Upper lobe of right lung (tissue), 1 donor: Measurements from ENCODE around the gene DES. TPM values are rescaled to one million over a fixed set of nuclear protein-coding genes. Genes with fewer than 3 reads are reported as not detected.

Experiments
- ATAC-seq: fragments of 200-7000 bp; cut with Tn5 transposase; one replicate; pipeline ENCODE4 v1.9.1; 2020; ENCODE audit warnings: mild to moderate bottlenecking, moderate library complexity
- DNase-seq: peaks from one replicate; pipeline ENCODE4 v3.0.0-alpha.2; 2020
- H3K27ac ChIP-seq: fragments of 200-600 bp; one replicate; pipeline ENCODE4 v1.8.0; 2022
- H3K27me3 ChIP-seq: fragments of 200-600 bp; one replicate; pipeline ENCODE4 v1.8.0; 2022; ENCODE audit warnings: mild to moderate bottlenecking
- H3K36me3 ChIP-seq: fragments of 200-600 bp; one replicate; pipeline ENCODE4 v1.8.0; 2022
- H3K4me1 ChIP-seq: fragments of 200-600 bp; one replicate; pipeline ENCODE4 v1.8.0; 2022
- H3K4me3 ChIP-seq: fragments of 200-600 bp; one replicate; pipeline ENCODE4 v1.8.0; 2022; ENCODE audit warnings: mild to moderate bottlenecking
- H3K9me3 ChIP-seq: fragments of 200-600 bp; one replicate; pipeline ENCODE4 v1.8.0; 2022
- CTCF ChIP-seq: fragments of 200-600 bp; IDR thresholded peaks from one replicate; pipeline ENCODE4 v1.8.0; 2022; ENCODE audit warnings: antibody characterized with exemption
- intact Hi-C: fragments of 100-400 bp; cut with DNase I; formaldehyde crosslinking; loops from one replicate; pipeline ENCODE4 v1.11.0; 2022
- total RNA-seq: library from RNA; stranded (reverse); fragmentation: NEBNext Ultra II Directional; extraction: Animal tissue kit (Norgen Biotek cat#: 25700); gene quantifications from one replicate; pipeline ENCODE4 v1.2.1, GENCODE V29; 2021
- donor health status: DM: no; HTN: yes; CAD: no; lungs with severe emphysema.

DES gene
- total RNA-seq, 1 donor from 2014 or later = 59.4 TPM

- H3K4me1 ChIP-seq = no peaks in the 10 kb centered on the region
- no peak overlapping the region for H3K27ac ChIP-seq
- DNase-seq (peak; percentile 19), ATAC-seq (no peak)
- no peak for TF ChIP-seq CTCF
- no peaks in the 10 kb centered on the region for H3K9me3 ChIP-seq
- no peaks in the 10 kb centered on the region for H3K36me3 ChIP-seq
- intact Hi-C loops = no loop called here
- no peak overlapping the region for H3K4me3 ChIP-seq
- H3K27me3 ChIP-seq = peaks cover 18% of the 10 kb centered on the region
Observed at GRCh38 chr2:219429958-219430606, 11.9 kb downstream of the DES start.

- no peaks in the 10 kb centered on the region for H3K36me3 ChIP-seq
- no peaks in the 10 kb centered on the region for H3K9me3 ChIP-seq
- peaks cover 27% of the 10 kb centered on the region for H3K27me3 ChIP-seq
- no peaks in the 10 kb centered on the region for H3K4me1 ChIP-seq
- intact Hi-C loops = no loop called here
- ATAC-seq (peak; percentile 42), DNase-seq (peak; percentile 34)
- H3K27ac ChIP-seq = no peak overlapping the region
- TF ChIP-seq CTCF = no peak
- H3K4me3 ChIP-seq = no peak overlapping the region
Observed at GRCh38 chr2:219430633-219431615, 12.7 kb downstream of the DES start.

GRCh38 chr2:219433666-219434467 lies 15.7 kb downstream of the DES start:
- H3K9me3 ChIP-seq = no peaks in the 10 kb centered on the region
- peaks cover 27% of the 10 kb centered on the region for H3K27me3 ChIP-seq
- intact Hi-C loops = no loop called here
- H3K27ac ChIP-seq = no peak overlapping the region
- ATAC-seq (no peak), DNase-seq (no peak)
- no peak overlapping the region for H3K4me3 ChIP-seq
- H3K36me3 ChIP-seq = no peaks in the 10 kb centered on the region
- TF ChIP-seq CTCF = peak; percentile 27
- H3K4me1 ChIP-seq = no peaks in the 10 kb centered on the region

- Histone ChIP-seq H3K36me3 (no peaks in the 10 kb centered on the region), H3K9me3 (no peaks in the 10 kb centered on the region), H3K4me3 (no peak overlapping the region), H3K27me3 (peaks cover 27% of the 10 kb centered on the region), H3K27ac (no peak overlapping the region), H3K4me1 (no peaks in the 10 kb centered on the region)
- TF ChIP-seq CTCF = no peak
- intact Hi-C loops = no loop called here
- ATAC-seq (no peak), DNase-seq (no peak)
Observed at GRCh38 chr2:219434468-219434717, 16.2 kb downstream of the DES start.

GRCh38 chr2:219434718-219435525 lies 16.7 kb downstream of the DES start, which contains the start of gene SPEG:
TSS of gene SPEG (plus strand) at chr2:219434843. CDS start at chr2:219434978, 135 bp downstream.
- DNase-seq (no peak), ATAC-seq (peak; percentile 18)
- TF ChIP-seq CTCF = no peak
- Histone ChIP-seq H3K27ac (no peak within 1 kb of the TSS), H3K4me3 (peak within 1 kb of the TSS; percentile 5), H3K36me3 (no peaks in the 10 kb centered on the region), H3K9me3 (no peaks in the 10 kb centered on the region), H3K27me3 (peaks cover 27% of the 10 kb centered on the region), H3K4me1 (no peaks in the 10 kb centered on the region)
- intact Hi-C loops = no loop called here
